GM23338 (cell line): ENCODE measurements around the gene NDP. TPM values are rescaled to one million over a fixed set of nuclear protein-coding genes. Genes with fewer than 3 reads are reported as not detected.

ENCODE experiments used
- ATAC-seq: fragments of 200-7000 bp; cut with Tn5 transposase; 3 replicates; pipeline ENCODE4 v1.9.1; 2020
- DNase-seq: peaks from one replicate; pipeline ENCODE4 v3.0.0-alpha.2; 2015; ENCODE audit warnings: low spot score
- H2AFZ ChIP-seq: fragments of 200-600 bp; sonication (generic); 2 replicates; pipeline ENCODE4 v1.8.0; 2016; ENCODE audit warnings: antibody characterized with exemption, mild to moderate bottlenecking, moderate library complexity
- H3F3A ChIP-seq: fragments of 200-600 bp; sonication (generic); replicated peaks from 2 replicates; pipeline ENCODE4 v1.8.0; 2017; ENCODE audit warnings: antibody characterized with exemption, mixed run types, low read depth
- H3K27ac ChIP-seq: fragments of 200-600 bp; sonication (generic); 2 replicates; pipeline ENCODE4 v1.6.1; 2016; ENCODE audit warnings: low read depth
- H3K27me3 ChIP-seq: fragments of 200-600 bp; sonication (generic); 2 replicates; pipeline ENCODE4 v1.8.0; 2016; ENCODE audit warnings: mild to moderate bottlenecking, mixed run types, moderate library complexity; ENCODE audit not compliant: insufficient read depth
- H3K36me3 ChIP-seq: fragments of 200-600 bp; sonication (generic); 2 replicates; pipeline ENCODE4 v1.8.0; 2016; ENCODE audit warnings: mild to moderate bottlenecking; ENCODE audit not compliant: insufficient read depth
- H3K4me1 ChIP-seq: fragments of 200-600 bp; sonication (generic); 2 replicates; pipeline ENCODE4 v1.8.0; 2016; ENCODE audit warnings: mild to moderate bottlenecking, moderate library complexity; ENCODE audit not compliant: insufficient read depth
- H3K4me2 ChIP-seq: fragments of 200-600 bp; sonication (generic); 2 replicates; pipeline ENCODE4 v1.7.1; 2017; ENCODE audit warnings: mixed run types
- H3K4me3 ChIP-seq: fragments of 200-600 bp; sonication (generic); 2 replicates; pipeline ENCODE4 v1.6.1; 2016; ENCODE audit warnings: mixed run types
- H3K79me2 ChIP-seq: fragments of 200-600 bp; sonication (generic); replicated peaks from 2 replicates; pipeline ENCODE4 v1.8.0; 2017; ENCODE audit warnings: mild to moderate bottlenecking; ENCODE audit not compliant: insufficient read depth
- H3K9me2 ChIP-seq: fragments of 200-600 bp; sonication (generic); 2 replicates; pipeline ENCODE4 v1.8.0; 2017; ENCODE audit not compliant: insufficient read depth
- H4K20me1 ChIP-seq: fragments of 200-600 bp; sonication (generic); replicated peaks from 2 replicates; pipeline ENCODE4 v1.8.0; 2017; ENCODE audit warnings: mild to moderate bottlenecking; ENCODE audit not compliant: insufficient read depth
- H3K27ac Mint-ChIP-seq: 2 replicates; pipeline ENCODE4 v1.8.0; 2020; ENCODE audit warnings: inconsistent platforms, mild to moderate bottlenecking, moderate library complexity, mixed read lengths
- H3K27me3 Mint-ChIP-seq: 3 replicates; pipeline ENCODE4 v1.8.0; 2022; ENCODE audit warnings: low read depth, mild to moderate bottlenecking, moderate library complexity, mixed read lengths, inconsistent platforms; ENCODE audit not compliant: insufficient read depth, poor library complexity
- H3K36me3 Mint-ChIP-seq: 3 replicates; pipeline ENCODE4 v1.8.0; 2021; ENCODE audit warnings: low read depth, mild to moderate bottlenecking, inconsistent platforms, moderate library complexity, mixed read lengths
- H3K4me1 Mint-ChIP-seq: 3 replicates; pipeline ENCODE4 v1.8.0; 2020; ENCODE audit warnings: mild to moderate bottlenecking, inconsistent platforms, mixed read lengths
- H3K4me3 Mint-ChIP-seq: 3 replicates; pipeline ENCODE4 v1.8.0; 2021; ENCODE audit warnings: moderate library complexity, mild to moderate bottlenecking, inconsistent platforms, mixed read lengths
- H3K9me3 Mint-ChIP-seq: 3 replicates; pipeline ENCODE4 v1.8.0; 2020; ENCODE audit warnings: moderate library complexity, mild to moderate bottlenecking, inconsistent platforms, mixed read lengths
- CREB1 ChIP-seq: fragments of 250-450 bp; sonication (Bioruptor Pico); IDR thresholded peaks from 2 replicates; pipeline ENCODE4 v1.5.0; 2020; ENCODE audit warnings: low read depth, mild to moderate bottlenecking, moderate library complexity
- EZH2phosphoT487 ChIP-seq: fragments of 200-600 bp; sonication (generic); IDR thresholded peaks from one replicate; pipeline ENCODE4 v1.8.1; 2018; ENCODE audit warnings: antibody characterized with exemption; ENCODE audit not compliant: unreplicated experiment
- JUNB ChIP-seq: IDR thresholded peaks from one replicate; pipeline ENCODE4 v1.6.1; 2016; ENCODE audit warnings: antibody characterized with exemption; ENCODE audit not compliant: unreplicated experiment
- NANOG ChIP-seq: IDR thresholded peaks from 2 replicates; pipeline ENCODE4 v1.6.1; 2016; ENCODE audit warnings: antibody characterized with exemption, borderline replicate concordance
- POLR2AphosphoS5 ChIP-seq: IDR thresholded peaks from 2 replicates; pipeline ENCODE4 v1.6.1; 2016; ENCODE audit warnings: antibody characterized with exemption, low read depth
- STAT1 ChIP-seq: IDR thresholded peaks from one replicate; pipeline ENCODE4 v1.6.1; 2016; ENCODE audit warnings: antibody characterized with exemption; ENCODE audit not compliant: unreplicated experiment
- ZNF114 ChIP-seq: fragments of 250-450 bp; sonication (Bioruptor Pico); IDR thresholded peaks from 2 replicates; pipeline ENCODE4 v1.5.0; 2020; ENCODE audit warnings: mild to moderate bottlenecking, moderate library complexity
- ZNF331 ChIP-seq: fragments of 250-450 bp; sonication (Bioruptor Pico); IDR thresholded peaks from 2 replicates; pipeline ENCODE4 v1.5.0; 2020; ENCODE audit warnings: low read depth, mild to moderate bottlenecking, moderate library complexity
- polyA plus RNA-seq: library from polyadenylated mRNA; unstranded; fragments of >200 nt; fragmentation: Nextera tagmentation; extraction: Ambion mirVana; gene quantifications from 2 replicates; pipeline ENCODE4 v1.2.1, GENCODE V29; 2016
- total RNA-seq: library from RNA; depleted of rRNA; stranded (reverse); fragments of >200 nt; shearing (Covaris generic); gene quantifications from 2 replicates; pipeline ENCODE4 v1.2.3, GENCODE V29; 2014
- TF ChIP-seq, protein P1 (sequence below), 2 experiments: fragments of 200-600 bp in 1 of 2; sonication (generic) in 1 of 2; conservative IDR thresholded peaks; 2 replicates each; pipeline versions ENCODE4 v1.5.1 to v1.6.1; 2016 to 2017; ENCODE audit warnings: antibody characterized with exemption in 2 of 2, low read depth in 2 of 2, mild to moderate bottlenecking in 2 of 2, moderate library complexity in 1 of 2
- TF ChIP-seq, protein P2 (sequence below): fragments of 250-450 bp; sonication (Bioruptor Pico); IDR thresholded peaks from 2 replicates; pipeline ENCODE4 v1.5.0; 2020; ENCODE audit warnings: mild to moderate bottlenecking, moderate library complexity
- TF ChIP-seq, protein P3 (sequence below): IDR thresholded peaks from 2 replicates; pipeline ENCODE4 v1.6.1; 2016; ENCODE audit warnings: antibody characterized with exemption

The NDP gene
- total and polyA plus RNA-seq, 2 experiments from 2014 or later = 0.14 TPM; not detected in 1

DNA sequence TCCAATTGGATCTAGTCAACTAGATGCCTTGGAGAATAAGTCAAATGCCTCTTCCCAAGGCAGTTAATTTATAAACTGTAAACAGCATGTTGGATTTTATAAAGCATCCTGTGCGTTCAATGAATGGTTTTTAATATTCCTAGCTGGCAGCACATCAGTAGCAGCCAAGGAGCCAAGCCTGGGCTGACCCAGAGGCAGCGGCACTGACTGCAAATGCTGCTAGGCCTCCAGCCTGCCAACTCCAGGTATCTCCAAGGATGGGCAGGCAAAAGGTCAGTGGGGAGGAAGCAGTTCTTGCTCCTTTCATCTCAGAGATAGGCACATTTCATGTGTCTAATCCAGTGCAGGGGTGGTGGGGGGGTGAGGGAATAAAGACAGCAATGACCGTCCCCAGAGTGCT is 9.5 kb downstream of the NDP start (continued):
- TF ChIP-seq ZNF331 (CRISPR knock-in tag) = no peak
- no peak for TF ChIP-seq JUNB
- TF ChIP-seq CREB1 (CRISPR knock-in tag) = no peak
- TF ChIP-seq, protein P1, sequence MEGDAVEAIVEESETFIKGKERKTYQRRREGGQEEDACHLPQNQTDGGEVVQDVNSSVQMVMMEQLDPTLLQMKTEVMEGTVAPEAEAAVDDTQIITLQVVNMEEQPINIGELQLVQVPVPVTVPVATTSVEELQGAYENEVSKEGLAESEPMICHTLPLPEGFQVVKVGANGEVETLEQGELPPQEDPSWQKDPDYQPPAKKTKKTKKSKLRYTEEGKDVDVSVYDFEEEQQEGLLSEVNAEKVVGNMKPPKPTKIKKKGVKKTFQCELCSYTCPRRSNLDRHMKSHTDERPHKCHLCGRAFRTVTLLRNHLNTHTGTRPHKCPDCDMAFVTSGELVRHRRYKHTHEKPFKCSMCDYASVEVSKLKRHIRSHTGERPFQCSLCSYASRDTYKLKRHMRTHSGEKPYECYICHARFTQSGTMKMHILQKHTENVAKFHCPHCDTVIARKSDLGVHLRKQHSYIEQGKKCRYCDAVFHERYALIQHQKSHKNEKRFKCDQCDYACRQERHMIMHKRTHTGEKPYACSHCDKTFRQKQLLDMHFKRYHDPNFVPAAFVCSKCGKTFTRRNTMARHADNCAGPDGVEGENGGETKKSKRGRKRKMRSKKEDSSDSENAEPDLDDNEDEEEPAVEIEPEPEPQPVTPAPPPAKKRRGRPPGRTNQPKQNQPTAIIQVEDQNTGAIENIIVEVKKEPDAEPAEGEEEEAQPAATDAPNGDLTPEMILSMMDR (conservative IDR thresholded peaks at IDR 0.05; ENCODE audit: low read depth in 2 of 2) = no peak
- TF ChIP-seq STAT1 = no peak

DNA sequence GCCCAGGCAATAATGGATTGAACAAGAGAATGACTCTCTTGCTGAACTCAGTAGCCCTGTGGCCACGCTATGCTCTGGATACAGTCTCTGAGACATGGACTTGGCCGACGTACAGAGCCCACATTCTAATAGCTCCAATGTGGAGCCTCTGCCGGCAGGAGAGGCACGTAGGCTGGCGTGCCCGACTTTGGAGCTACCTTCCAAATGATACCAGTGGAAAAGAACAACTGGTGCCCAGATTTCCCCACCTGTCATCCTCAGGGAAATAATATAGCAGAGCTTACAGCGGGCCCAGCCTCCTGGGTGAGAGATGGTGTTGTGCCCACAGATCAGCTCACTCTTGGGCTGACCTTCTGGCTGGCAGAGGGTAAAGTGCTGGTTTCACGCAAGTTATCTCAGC is 10.6 kb downstream of the NDP start:
- no peaks in the 10 kb centered on the region for H3K27me3 ChIP-seq
- H3K79me2 ChIP-seq = no peaks in the 10 kb centered on the region
- Mint-ChIP-seq H3K36me3 (peaks cover 3% of the 10 kb centered on the region; the same call in 1 of the 3 replicates), H3K27ac (no peak overlapping the region), H3K4me1 (peaks cover 2% of the 10 kb centered on the region; the same call in 2 of the 3 replicates), H3K4me3 (no peak overlapping the region), H3K9me3 (no peaks in the 10 kb centered on the region), H3K27me3 (no peaks in the 10 kb centered on the region)
- ATAC-seq = no peak
- H3K36me3 ChIP-seq = no peaks in the 10 kb centered on the region
- H4K20me1 ChIP-seq = no peaks in the 10 kb centered on the region
- H3F3A ChIP-seq = no peaks in the 10 kb centered on the region
- no peak overlapping the region for H3K4me3 ChIP-seq
- no peaks in the 10 kb centered on the region for H3K9me2 ChIP-seq
- DNase-seq = no peak
- no peaks in the 10 kb centered on the region for H3K4me1 ChIP-seq
- H3K4me2 ChIP-seq = no peak overlapping the region
- H3K27ac ChIP-seq = no peak overlapping the region
- H2AFZ ChIP-seq = no peak overlapping the region
- TF ChIP-seq POLR2AphosphoS5 = no peak
- no peak for TF ChIP-seq CREB1 (CRISPR knock-in tag)
- TF ChIP-seq ZNF114 = no peak
- TF ChIP-seq, protein P2, sequence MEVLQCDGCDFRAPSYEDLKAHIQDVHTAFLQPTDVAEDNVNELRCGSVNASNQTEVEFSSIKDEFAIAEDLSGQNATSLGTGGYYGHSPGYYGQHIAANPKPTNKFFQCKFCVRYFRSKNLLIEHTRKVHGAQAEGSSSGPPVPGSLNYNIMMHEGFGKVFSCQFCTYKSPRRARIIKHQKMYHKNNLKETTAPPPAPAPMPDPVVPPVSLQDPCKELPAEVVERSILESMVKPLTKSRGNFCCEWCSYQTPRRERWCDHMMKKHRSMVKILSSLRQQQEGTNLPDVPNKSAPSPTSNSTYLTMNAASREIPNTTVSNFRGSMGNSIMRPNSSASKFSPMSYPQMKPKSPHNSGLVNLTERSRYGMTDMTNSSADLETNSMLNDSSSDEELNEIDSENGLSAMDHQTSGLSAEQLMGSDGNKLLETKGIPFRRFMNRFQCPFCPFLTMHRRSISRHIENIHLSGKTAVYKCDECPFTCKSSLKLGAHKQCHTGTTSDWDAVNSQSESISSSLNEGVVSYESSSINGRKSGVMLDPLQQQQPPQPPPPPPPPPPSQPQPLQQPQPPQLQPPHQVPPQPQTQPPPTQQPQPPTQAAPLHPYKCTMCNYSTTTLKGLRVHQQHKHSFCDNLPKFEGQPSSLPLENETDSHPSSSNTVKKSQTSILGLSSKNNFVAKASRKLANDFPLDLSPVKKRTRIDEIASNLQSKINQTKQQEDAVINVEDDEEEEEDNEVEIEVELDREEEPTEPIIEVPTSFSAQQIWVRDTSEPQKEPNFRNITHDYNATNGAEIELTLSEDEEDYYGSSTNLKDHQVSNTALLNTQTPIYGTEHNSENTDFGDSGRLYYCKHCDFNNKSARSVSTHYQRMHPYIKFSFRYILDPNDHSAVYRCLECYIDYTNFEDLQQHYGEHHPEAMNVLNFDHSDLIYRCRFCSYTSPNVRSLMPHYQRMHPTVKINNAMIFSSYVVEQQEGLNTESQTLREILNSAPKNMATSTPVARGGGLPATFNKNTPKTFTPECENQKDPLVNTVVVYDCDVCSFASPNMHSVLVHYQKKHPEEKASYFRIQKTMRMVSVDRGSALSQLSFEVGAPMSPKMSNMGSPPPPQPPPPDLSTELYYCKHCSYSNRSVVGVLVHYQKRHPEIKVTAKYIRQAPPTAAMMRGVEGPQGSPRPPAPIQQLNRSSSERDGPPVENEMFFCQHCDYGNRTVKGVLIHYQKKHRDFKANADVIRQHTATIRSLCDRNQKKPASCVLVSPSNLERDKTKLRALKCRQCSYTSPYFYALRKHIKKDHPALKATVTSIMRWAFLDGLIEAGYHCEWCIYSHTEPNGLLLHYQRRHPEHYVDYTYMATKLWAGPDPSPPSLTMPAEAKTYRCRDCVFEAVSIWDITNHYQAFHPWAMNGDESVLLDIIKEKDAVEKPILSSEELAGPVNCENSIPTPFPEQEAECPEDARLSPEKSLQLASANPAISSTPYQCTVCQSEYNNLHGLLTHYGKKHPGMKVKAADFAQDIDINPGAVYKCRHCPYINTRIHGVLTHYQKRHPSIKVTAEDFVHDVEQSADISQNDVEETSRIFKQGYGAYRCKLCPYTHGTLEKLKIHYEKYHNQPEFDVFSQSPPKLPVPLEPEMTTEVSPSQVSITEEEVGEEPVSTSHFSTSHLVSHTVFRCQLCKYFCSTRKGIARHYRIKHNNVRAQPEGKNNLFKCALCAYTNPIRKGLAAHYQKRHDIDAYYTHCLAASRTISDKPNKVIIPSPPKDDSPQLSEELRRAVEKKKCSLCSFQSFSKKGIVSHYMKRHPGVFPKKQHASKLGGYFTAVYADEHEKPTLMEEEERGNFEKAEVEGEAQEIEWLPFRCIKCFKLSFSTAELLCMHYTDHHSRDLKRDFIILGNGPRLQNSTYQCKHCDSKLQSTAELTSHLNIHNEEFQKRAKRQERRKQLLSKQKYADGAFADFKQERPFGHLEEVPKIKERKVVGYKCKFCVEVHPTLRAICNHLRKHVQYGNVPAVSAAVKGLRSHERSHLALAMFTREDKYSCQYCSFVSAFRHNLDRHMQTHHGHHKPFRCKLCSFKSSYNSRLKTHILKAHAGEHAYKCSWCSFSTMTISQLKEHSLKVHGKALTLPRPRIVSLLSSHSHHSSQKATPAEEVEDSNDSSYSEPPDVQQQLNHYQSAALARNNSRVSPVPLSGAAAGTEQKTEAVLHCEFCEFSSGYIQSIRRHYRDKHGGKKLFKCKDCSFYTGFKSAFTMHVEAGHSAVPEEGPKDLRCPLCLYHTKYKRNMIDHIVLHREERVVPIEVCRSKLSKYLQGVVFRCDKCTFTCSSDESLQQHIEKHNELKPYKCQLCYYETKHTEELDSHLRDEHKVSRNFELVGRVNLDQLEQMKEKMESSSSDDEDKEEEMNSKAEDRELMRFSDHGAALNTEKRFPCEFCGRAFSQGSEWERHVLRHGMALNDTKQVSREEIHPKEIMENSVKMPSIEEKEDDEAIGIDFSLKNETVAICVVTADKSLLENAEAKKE = no peak
- TF ChIP-seq EZH2phosphoT487 = no peak
- TF ChIP-seq NANOG = no peak
- TF ChIP-seq, protein P1 (conservative IDR thresholded peaks at IDR 0.05; ENCODE audit: low read depth in 2 of 2) = no peak
- TF ChIP-seq, protein P3, sequence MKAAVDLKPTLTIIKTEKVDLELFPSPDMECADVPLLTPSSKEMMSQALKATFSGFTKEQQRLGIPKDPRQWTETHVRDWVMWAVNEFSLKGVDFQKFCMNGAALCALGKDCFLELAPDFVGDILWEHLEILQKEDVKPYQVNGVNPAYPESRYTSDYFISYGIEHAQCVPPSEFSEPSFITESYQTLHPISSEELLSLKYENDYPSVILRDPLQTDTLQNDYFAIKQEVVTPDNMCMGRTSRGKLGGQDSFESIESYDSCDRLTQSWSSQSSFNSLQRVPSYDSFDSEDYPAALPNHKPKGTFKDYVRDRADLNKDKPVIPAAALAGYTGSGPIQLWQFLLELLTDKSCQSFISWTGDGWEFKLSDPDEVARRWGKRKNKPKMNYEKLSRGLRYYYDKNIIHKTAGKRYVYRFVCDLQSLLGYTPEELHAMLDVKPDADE = no peak
- TF ChIP-seq JUNB = no peak
- no peak for TF ChIP-seq STAT1
- TF ChIP-seq ZNF331 (CRISPR knock-in tag) = no peak
